Measurements from ENCODE around the gene OR51E1.
A peak's percentile ranks its signal among the peaks of the same experiment; 100 is the strongest.

Gene OR51E1

GRCh38 chr11:4611986-4612385 lies 31.8 kb upstream of the OR51E1 start:
- no peak for DNase-seq (ENCODE audit: low read depth)
- H3K4me3 ChIP-seq (ENCODE audit: low read depth, low read length): no peak overlapping the region
- TF ChIP-seq CTCF (conservative IDR thresholded peaks at IDR 0.05; ENCODE audit: low read depth, low read length): no peak

DNA sequence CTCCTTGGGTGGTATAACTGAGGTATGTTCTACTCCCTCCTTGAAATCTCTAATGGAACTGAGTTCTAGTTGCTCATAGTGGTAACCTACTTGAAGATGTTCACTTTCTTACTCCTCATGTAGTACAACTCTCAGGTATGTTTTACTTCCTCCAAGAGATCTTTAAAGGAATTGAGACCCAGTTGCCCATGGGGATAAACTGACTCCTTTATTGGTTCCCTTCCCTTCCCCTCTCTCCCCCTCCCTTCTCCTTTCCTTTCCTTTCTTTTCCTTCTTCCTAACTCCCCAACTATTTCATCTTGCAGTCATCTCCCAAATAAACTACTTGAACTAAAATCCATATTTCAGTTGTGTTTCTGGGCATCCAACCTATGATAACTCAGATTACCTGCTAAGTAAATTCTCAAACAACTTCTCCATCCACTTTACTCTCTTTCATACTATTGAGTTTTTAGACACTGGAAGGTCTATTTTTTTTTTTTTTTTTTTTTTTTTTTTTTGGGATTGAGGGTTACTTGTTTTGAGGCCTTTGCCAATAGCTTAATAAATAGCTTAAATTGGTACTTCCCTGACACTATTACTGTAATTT lies 27.8 kb upstream of the OR51E1 start:
- no peak for DNase-seq (ENCODE audit: low read depth)
- H3K4me3 ChIP-seq (ENCODE audit: low read depth, low read length): no peak overlapping the region
- TF ChIP-seq CTCF (conservative IDR thresholded peaks at IDR 0.05; ENCODE audit: low read depth, low read length): no peak

DNA sequence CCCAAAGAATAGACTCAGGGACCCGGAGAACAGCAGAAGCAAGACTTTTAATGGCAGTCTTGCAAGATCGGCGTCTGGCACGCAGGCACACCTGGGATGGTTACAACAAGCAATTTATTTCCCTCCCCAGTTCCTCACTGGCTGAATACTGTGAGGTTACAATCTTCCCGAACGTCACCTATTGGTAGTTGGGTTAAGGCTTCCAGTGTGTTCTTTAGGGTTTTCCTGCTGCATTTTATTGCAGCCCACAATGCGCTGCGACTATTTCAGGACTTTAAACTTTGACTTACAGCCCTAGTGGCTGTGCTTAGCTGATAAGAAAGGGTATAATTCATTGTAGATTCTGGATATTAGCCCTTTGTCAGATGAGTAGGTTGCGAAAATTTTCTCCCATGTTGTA lies 24.3 kb upstream of the OR51E1 start:
- no peak for TF ChIP-seq CTCF (conservative IDR thresholded peaks at IDR 0.05; ENCODE audit: low read depth, low read length)
- H3K4me3 ChIP-seq (ENCODE audit: low read depth, low read length): no peak overlapping the region
- no peak for DNase-seq (ENCODE audit: low read depth)

DNA sequence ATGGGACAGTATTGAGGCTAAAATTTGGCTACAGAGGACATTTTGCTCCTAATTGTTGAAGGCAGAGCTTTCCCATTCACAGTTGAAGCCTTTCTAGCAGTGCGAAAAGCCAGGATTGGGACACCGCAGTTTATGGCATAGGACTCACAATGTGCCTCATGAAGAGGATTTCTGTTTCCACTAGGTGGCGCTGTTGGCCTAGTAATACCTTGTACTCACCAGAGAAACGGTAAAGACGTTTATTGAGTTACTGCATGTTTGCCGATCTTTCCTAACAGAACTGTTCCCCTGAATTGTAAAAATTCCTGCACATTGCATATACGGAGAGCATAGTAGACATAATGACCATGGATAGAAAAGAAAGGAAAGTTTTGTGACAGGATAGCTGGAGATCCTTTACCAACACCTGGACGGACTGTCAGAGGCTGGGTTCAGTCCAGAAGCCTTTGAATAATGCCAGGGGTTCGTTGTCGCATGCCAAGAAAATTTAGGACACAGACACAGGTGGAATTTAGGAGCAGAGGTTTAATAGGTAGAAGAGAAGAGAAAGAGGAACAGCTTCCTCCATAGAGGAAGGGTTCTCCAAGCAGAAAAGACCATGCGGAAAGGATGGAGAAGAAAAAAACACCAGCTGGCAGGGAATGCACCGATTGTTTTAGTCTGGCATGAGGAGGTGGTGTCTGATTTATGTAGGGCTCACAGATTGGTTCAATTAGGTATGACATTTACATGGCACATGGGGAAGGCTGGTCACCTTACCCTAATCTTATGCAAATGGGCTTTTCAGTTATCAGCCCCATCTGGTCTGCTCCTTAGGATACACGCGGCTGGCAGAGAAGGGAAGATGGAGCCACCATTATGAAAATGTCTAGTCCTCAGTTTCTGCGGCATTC lies 17.3 kb upstream of the OR51E1 start:
- peak; percentile 79 for TF ChIP-seq CTCF (conservative IDR thresholded peaks at IDR 0.05; ENCODE audit: low read depth, low read length)
- DNase-seq (ENCODE audit: low read depth): peak; percentile 88
- H3K4me3 ChIP-seq (ENCODE audit: low read depth, low read length): no peak overlapping the region

GRCh38 chr11:4636136-4636535 lies 7.6 kb upstream of the OR51E1 start:
- TF ChIP-seq CTCF (conservative IDR thresholded peaks at IDR 0.05; ENCODE audit: low read depth, low read length): no peak
- DNase-seq (ENCODE audit: low read depth): no peak
- no peak overlapping the region for H3K4me3 ChIP-seq (ENCODE audit: low read depth, low read length)

- TF ChIP-seq CTCF (conservative IDR thresholded peaks at IDR 0.05; ENCODE audit: low read depth, low read length): peak; percentile 95
- peak; percentile 82 for DNase-seq (ENCODE audit: low read depth)
- peak within 1 kb of the TSS; percentile 16 for H3K4me3 ChIP-seq (ENCODE audit: low read depth, low read length)
Observed at GRCh38 chr11:4636962-4637661, 6.7 kb upstream of the OR51E1 start, which contains the start of gene OR51D1. TSS of gene OR51D1 (plus strand) at chr11:4637477. CDS start at chr11:4639791, 2,314 bp downstream.
